Immature natural killer cell (primary cell): ENCODE measurements around the gene COL23A1. TPM values are rescaled to one million over a fixed set of nuclear protein-coding genes. Genes with fewer than 3 reads are reported as not detected.

ENCODE experiments used
- DNase-seq, 3 donors: peaks; one replicate each; pipeline ENCODE4 v3.0.0; 2022; ENCODE audit warnings: mixed read lengths in 1 of 3
- H3K27ac Mint-ChIP-seq, 6 donors: one replicate each; pipeline ENCODE4 v1.8.0; 2020; ENCODE audit warnings: mixed read lengths in 6 of 6, mild to moderate bottlenecking in 5 of 6, inconsistent platforms in 4 of 6, moderate library complexity in 3 of 6
- H3K27me3 Mint-ChIP-seq, 3 donors: one replicate each; pipeline ENCODE4 v1.8.0; 2020 to 2021; ENCODE audit warnings: low read depth in 3 of 3, mild to moderate bottlenecking in 3 of 3, mixed read lengths in 3 of 3, moderate library complexity in 3 of 3, inconsistent platforms in 1 of 3
- H3K36me3 Mint-ChIP-seq, 3 donors: one replicate each; pipeline ENCODE4 v1.8.0; 2020; ENCODE audit warnings: mixed read lengths in 3 of 3, inconsistent platforms in 2 of 3, mild to moderate bottlenecking in 2 of 3
- H3K4me1 Mint-ChIP-seq, 2 donors: one replicate each; pipeline ENCODE4 v1.8.0; 2020; ENCODE audit warnings: inconsistent platforms in 2 of 2, mild to moderate bottlenecking in 2 of 2, mixed read lengths in 2 of 2, moderate library complexity in 1 of 2
- H3K4me3 Mint-ChIP-seq, 5 donors: one replicate each; pipeline ENCODE4 v1.8.0; 2020; ENCODE audit warnings: mild to moderate bottlenecking in 5 of 5, mixed read lengths in 5 of 5, inconsistent platforms in 3 of 5, moderate library complexity in 3 of 5
- H3K9me3 Mint-ChIP-seq, 6 donors: one replicate each; pipeline ENCODE4 v1.8.0; 2020; ENCODE audit warnings: mild to moderate bottlenecking in 6 of 6, mixed read lengths in 6 of 6, inconsistent platforms in 4 of 6, moderate library complexity in 3 of 6
- polyA plus RNA-seq, 3 donors: library from polyadenylated mRNA; unstranded; fragments of 300-500 nt; fragmentation: Illumina TruSeq; gene quantifications; one replicate each; pipeline ENCODE4 v1.2.3, GENCODE V29; 2021

Gene COL23A1
- polyA plus RNA-seq, 3 donors from 2014 or later, result 0.40 to 0.78 TPM; not detected in 1

DNA sequence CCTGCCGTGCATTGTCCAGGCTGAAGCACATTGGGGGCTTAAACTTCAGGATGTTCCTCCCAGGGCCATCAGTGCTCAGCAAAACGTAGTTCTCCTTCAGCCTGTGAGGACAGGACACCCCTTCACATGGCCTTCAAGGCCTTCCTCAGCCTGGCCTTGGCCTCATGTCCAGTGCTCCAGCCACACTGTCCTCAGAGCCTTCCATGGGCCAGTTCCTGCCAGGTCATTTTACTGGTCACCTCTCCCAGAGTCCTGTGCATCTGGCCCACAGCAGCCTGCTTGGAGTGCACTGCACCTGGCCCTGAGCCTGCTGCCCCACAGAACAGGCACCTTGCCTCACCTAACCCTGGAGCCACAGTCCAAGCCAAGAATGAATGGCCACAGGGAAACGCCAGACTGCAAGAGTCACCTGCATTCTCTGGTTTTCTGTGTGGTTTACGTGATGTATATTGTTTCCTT is 377.2 kb downstream of the COL23A1 start:
- Mint-ChIP-seq H3K9me3 (no peaks in the 10 kb centered on the region), H3K36me3 (peaks cover 12 to 44% (median 13%) of the 10 kb centered on the region in 3 donors), H3K27me3 (peaks cover 3 to 8% (median 6%) of the 10 kb centered on the region in 3 donors), H3K27ac (peak overlapping the region in 2 of 6 donors; percentile 17 to 51), H3K4me1 (peaks cover 23 to 33% of the 10 kb centered on the region in 2 donors), H3K4me3 (no peak overlapping the region)
- DNase-seq, result no peak

GRCh38 chr5:178212241-178213002 is 377.8 kb downstream of the COL23A1 start:
- no peaks in the 10 kb centered on the region for H3K9me3 Mint-ChIP-seq
- peaks cover 12 to 49% (median 13%) of the 10 kb centered on the region in 3 donors for H3K36me3 Mint-ChIP-seq
- peaks cover 3 to 8% (median 6%) of the 10 kb centered on the region in 3 donors for H3K27me3 Mint-ChIP-seq
- H3K4me1 Mint-ChIP-seq, result peaks cover 29 to 39% of the 10 kb centered on the region in 2 donors
- peak overlapping the region in 4 of 6 donors; percentile 10 to 51 (median 32) for H3K27ac Mint-ChIP-seq
- DNase-seq, result no peak
- H3K4me3 Mint-ChIP-seq, result no peak overlapping the region

DNA sequence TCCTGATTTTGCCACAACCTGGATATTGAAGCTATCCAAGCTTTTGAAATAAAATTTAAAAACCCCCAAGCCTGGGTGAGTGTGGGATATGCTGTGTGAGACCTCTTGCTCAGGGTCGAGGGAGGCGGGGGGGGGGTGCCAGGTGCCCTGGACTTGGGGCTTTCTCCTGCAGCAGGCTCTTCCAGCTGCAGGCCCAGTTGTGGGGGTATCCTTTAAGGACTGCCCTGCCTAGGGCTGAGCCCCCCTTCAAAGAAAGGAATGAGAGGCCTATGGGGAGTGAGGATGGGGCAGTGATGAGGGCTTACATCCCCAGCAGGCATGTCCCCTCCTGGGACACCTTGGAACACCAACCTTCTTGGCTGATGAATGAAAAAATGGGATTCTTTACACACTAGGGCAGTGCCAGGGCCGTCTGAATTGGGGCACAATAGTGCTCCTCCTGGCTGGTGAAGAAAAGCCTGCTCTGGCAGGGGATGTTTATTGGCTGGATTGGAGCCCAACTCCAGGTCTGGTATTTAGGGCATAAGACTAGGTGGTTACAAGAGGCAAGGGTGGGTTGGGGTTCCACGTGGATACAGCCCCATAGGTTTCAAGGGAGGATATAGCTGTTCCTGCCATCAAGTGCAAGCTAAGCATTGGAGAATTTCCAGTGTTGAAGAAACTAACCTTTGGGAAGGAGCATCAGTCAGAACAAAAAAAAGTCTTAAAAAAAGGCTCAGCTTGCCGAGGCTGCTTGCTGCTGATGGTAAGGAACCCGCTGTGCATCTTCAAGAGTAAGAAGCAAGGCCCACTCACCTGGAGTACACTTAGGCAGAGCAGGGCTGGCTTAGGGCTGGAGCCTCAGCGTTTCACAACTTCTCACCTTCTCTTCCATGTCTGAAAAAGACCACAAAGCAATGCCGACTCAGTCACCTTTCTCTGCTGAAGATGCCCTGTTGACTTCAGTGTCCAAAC is 378.8 kb downstream of the COL23A1 start:
- peaks cover 37 to 47% of the 10 kb centered on the region in 2 donors for H3K4me1 Mint-ChIP-seq
- peak overlapping the region in 2 of 6 donors; percentile 51 to 69 for H3K27ac Mint-ChIP-seq
- no peaks in the 10 kb centered on the region for H3K9me3 Mint-ChIP-seq
- peaks cover 3 to 11% (median 7%) of the 10 kb centered on the region in 3 donors for H3K27me3 Mint-ChIP-seq
- no peak overlapping the region for H3K4me3 Mint-ChIP-seq
- DNase-seq, result no peak
- peaks cover 11 to 45% (median 13%) of the 10 kb centered on the region in 3 donors for H3K36me3 Mint-ChIP-seq

DNA sequence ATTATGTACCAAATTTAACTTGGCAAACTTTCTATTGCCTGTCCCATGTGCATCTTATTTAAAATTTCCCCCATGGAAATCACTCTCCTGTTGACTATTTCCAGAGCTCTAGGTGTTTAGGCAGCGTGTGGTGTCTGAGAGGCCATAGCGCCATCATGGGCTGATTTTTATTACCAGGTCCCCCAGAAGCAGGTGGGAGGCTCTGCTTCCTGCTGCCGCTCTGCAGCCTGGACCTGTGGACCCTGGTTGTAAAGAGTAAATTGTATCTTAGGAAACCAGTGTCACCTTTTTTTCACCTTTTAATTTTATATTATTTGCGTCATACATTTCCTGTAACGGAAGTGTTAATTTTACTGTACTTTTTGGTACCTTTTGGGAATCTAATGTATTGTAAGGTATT is 379.5 kb downstream of the COL23A1 start:
- peaks cover 9 to 38% (median 10%) of the 10 kb centered on the region in 3 donors for H3K36me3 Mint-ChIP-seq
- H3K27ac Mint-ChIP-seq, result no peak overlapping the region
- H3K9me3 Mint-ChIP-seq, result no peaks in the 10 kb centered on the region
- H3K4me3 Mint-ChIP-seq, result no peak overlapping the region
- no peak for DNase-seq
- H3K4me1 Mint-ChIP-seq, result peaks cover 39 to 47% of the 10 kb centered on the region in 2 donors
- H3K27me3 Mint-ChIP-seq, result peaks cover 8 to 18% (median 8%) of the 10 kb centered on the region in 3 donors

DNA sequence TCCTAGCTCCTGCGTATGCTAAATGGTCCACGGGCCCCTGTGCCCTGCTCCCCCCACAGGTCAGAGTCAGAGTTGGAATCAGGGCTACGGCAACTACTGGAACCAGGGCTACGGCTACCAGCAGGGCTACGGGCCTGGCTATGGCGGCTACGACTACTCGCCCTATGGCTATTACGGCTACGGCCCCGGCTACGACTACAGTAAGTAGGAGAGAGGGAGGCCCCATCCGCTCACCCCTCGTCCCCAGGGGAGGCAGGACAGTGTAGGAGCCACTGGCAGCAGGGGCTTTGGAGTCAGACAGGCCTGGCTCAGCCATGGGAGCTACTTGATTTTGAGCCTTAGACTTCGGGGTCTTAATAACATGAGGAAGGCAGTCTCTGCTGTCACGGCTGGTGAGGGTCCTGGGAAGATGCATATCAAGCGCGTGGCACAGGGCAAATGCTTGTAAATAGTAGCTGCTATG is 380.1 kb downstream of the COL23A1 start:
- peaks cover 9 to 38% (median 10%) of the 10 kb centered on the region in 3 donors for H3K36me3 Mint-ChIP-seq
- H3K4me3 Mint-ChIP-seq, result no peak overlapping the region
- H3K27ac Mint-ChIP-seq, result peak overlapping the region in 3 of 6 donors; percentile 23 to 59 (median 59)
- peaks cover 42 to 45% of the 10 kb centered on the region in 2 donors for H3K4me1 Mint-ChIP-seq
- H3K27me3 Mint-ChIP-seq, result peaks cover 7 to 22% (median 11%) of the 10 kb centered on the region in 3 donors
- H3K9me3 Mint-ChIP-seq, result no peaks in the 10 kb centered on the region
- DNase-seq, result no peak

DNA sequence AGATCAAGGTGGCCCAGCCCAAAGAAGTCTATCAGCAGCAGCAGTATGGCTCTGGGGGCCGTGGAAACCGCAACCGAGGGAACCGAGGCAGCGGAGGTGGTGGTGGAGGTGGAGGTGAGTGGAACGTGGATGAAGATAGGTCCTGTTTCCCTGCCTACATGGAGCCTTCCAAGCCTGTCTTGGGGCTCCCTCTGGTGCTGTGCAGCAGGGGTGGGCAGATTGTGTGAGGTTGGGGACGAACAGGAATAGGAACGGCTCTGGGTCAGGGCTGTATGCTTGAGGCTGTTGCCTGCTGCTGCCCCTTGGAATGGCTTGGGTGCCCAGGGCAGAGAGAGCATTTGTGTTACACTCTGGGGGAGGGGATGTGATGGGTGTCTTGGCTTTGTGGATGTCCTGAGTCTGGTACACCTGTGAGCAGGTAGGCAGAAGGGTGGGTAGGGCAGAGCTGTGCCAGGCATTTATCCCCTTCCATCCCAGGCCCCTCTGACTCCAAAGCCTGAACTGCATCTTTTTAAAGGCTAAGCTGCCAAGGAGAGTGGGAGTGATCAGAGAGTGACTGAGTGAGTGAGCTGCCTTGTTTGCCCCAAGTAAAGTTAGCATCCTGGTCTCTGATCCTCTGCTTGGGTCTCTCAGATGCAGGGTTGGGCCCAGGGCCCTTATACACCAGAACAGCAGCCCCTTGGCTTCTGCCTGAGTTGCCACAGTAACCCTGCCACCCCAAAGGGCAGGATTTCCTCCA is 380.7 kb downstream of the COL23A1 start:
- Mint-ChIP-seq H3K27me3 (peaks cover 7 to 22% (median 11%) of the 10 kb centered on the region in 3 donors), H3K4me3 (no peak overlapping the region), H3K27ac (peak overlapping the region in 3 of 6 donors; percentile 23 to 59 (median 40)), H3K4me1 (peaks cover 41 to 44% of the 10 kb centered on the region in 2 donors), H3K9me3 (no peaks in the 10 kb centered on the region), H3K36me3 (peaks cover 9 to 38% (median 10%) of the 10 kb centered on the region in 3 donors)
- no peak for DNase-seq

- Mint-ChIP-seq H3K27me3 (peaks cover 11 to 28% (median 19%) of the 10 kb centered on the region in 3 donors), H3K27ac (peak overlapping the region in 2 of 6 donors; percentile 40 to 62), H3K36me3 (peaks cover 9 to 33% (median 13%) of the 10 kb centered on the region in 3 donors), H3K4me1 (peaks cover 42 to 44% of the 10 kb centered on the region in 2 donors), H3K9me3 (no peaks in the 10 kb centered on the region), H3K4me3 (no peak overlapping the region)
- DNase-seq, result no peak
Measured at GRCh38 chr5:178208540-178209227, 381.5 kb downstream of the COL23A1 start.

DNA sequence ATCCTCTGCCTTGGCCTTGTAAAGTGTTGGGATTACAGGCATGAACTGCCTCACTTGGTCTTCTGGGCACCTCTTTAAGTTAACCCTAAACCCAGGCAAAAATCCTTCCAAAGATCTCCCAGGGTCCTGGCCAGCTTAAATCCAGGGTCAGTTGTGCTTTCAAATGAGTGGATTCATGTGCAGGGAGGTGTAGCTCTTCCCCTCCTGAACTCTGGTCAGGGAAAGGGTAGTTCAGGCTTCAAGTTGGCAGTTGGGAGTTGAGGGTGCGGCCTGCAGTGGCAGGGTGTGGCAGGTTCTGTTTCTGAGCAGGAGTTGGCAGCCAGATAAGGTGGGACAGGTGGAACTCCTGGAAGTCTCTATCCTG is 382.3 kb downstream of the COL23A1 start:
- Mint-ChIP-seq H3K9me3 (no peaks in the 10 kb centered on the region), H3K4me1 (peaks cover 40% of the 10 kb centered on the region in 2 donors), H3K4me3 (no peak overlapping the region), H3K27ac (peak overlapping the region in 5 of 6 donors; percentile 3 to 38 (median 34)), H3K36me3 (peaks cover 9 to 28% (median 13%) of the 10 kb centered on the region in 3 donors), H3K27me3 (peaks cover 11 to 27% (median 20%) of the 10 kb centered on the region in 3 donors)
- DNase-seq, result no peak

DNA sequence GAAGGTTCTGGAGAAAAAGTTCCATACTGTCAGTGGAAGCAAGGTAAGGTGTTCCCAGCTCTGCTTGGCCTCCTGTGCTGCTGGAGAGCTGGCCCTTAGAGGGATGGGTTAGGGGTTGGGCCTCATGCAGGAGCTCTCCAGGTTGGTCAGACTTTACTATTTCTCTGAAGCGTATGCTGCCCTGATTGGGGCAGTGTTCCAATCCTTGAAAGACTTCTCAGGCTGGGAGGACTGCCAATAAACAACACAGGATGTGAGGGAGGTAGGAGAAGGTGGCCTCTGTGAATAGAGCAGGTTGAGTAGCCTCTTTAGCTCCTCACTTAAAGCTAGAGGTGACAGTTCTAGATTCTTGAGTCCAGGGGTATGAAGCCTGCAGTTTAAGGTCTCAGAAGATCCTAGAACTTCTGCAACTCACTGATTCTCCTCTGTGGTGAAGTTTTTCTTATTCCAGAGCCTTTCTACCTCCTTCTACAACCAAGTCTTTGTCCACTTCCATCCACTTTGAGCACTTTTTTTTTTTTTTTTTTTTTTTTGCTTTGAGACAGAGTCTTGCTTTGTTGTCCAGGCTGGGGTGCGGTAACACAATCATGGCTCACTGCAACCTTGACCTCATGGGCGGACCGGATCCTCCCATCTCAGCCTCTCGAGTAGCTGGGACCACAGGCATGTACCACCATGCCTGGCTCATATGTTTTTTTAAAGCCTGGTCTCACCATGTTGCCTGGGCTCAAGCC is 382.8 kb downstream of the COL23A1 start:
- no peaks in the 10 kb centered on the region for H3K9me3 Mint-ChIP-seq
- peaks cover 9 to 28% (median 13%) of the 10 kb centered on the region in 3 donors for H3K36me3 Mint-ChIP-seq
- H3K27me3 Mint-ChIP-seq, result peaks cover 11 to 27% (median 17%) of the 10 kb centered on the region in 3 donors
- H3K4me1 Mint-ChIP-seq, result peaks cover 40% of the 10 kb centered on the region in 2 donors
- peak overlapping the region in 5 of 6 donors; percentile 3 to 62 (median 55) for H3K27ac Mint-ChIP-seq
- H3K4me3 Mint-ChIP-seq, result peak overlapping the region in 3 of 5 donors; percentile 24 to 90 (median 42)
- no peak for DNase-seq

DNA sequence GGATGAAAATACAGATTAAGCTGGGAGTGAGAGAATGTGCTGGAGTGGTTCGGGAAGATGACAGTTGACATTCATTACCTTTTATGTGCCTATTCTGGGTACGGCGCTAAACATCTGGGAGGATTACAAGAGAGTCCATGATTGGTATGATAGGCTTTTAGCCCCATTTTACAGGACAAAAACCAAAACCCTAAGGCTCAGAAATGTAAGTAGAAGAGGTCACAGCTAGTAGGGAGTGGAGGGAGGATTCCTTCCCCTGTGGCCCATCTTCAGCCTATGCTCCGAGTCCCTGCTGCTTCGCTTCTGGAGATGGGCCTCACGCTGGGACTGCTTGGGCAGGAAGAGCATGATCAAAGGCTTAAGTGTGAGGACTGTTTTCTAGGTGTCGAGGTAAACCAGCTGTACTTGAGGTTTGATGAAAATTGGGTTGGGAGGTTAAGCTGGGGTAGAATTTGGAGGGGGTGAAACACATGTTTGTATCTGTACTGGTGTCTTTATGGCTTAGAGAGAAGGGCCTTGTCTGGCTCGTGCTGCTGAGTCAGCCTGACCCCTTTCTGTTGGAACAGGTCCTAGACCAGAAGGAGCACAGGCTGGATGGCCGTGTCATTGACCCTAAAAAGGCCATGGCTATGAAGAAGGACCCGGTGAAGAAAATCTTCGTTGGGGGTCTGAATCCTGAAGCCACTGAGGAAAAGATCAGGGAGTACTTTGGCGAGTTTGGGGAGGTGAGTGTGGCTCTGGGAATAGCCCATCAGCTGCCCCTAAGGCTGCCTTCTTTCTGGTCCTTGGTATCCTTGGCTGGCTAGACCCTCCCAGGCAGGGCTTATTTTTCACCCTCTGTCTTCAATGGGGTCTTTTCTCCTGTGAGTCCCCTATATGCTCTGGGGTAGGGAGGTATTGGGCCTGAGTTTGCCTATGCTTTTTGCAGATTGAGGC is 383.8 kb downstream of the COL23A1 start:
- peaks cover 8 to 27% (median 13%) of the 10 kb centered on the region in 3 donors for H3K36me3 Mint-ChIP-seq
- H3K4me1 Mint-ChIP-seq, result peaks cover 40% of the 10 kb centered on the region in 2 donors
- H3K27me3 Mint-ChIP-seq, result peaks cover 8 to 27% (median 17%) of the 10 kb centered on the region in 3 donors
- H3K9me3 Mint-ChIP-seq, result no peaks in the 10 kb centered on the region
- H3K27ac Mint-ChIP-seq, result peak overlapping the region; percentile 62 to 96 (median 82)
- DNase-seq, result no peak
- H3K4me3 Mint-ChIP-seq, result peak overlapping the region; percentile 74 to 90 (median 79)

DNA sequence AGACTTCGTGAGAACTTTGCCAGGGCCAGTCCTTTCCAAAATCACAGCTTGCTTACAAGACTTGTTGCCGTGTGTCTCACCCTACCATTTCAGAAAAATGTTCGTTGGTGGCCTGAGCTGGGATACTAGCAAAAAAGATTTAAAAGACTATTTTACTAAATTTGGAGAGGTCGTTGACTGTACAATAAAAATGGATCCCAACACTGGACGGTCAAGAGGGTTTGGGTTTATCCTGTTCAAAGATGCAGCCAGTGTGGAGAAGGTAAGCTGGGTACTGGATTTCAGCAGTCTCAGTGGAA is 384.5 kb downstream of the COL23A1 start:
- DNase-seq, result no peak
- no peaks in the 10 kb centered on the region for H3K9me3 Mint-ChIP-seq
- H3K27me3 Mint-ChIP-seq, result peaks cover 8 to 23% (median 17%) of the 10 kb centered on the region in 3 donors
- peaks cover 38 to 40% of the 10 kb centered on the region in 2 donors for H3K4me1 Mint-ChIP-seq
- peak overlapping the region; percentile 62 to 96 (median 82) for H3K27ac Mint-ChIP-seq
- peak overlapping the region; percentile 74 to 90 (median 79) for H3K4me3 Mint-ChIP-seq
- peaks cover 5 to 23% (median 13%) of the 10 kb centered on the region in 3 donors for H3K36me3 Mint-ChIP-seq
